ENCODE measurements around the gene CAPNS1. TPM values are rescaled to one million over a fixed set of nuclear protein-coding genes. Genes with fewer than 3 reads are reported as not detected.

The CAPNS1 gene
- total and polyA plus RNA-seq, 2 of the 13 experiments (the other 11 are each of a cell fraction or from before 2014, with no cell fraction given): 322 to 526 TPM

GRCh38 chr19:36120092-36120983 is 19.5 kb upstream of the CAPNS1 start (continued):
- TF ChIP-seq ZFP37 (CRISPR knock-in tag; IDR thresholded peaks at IDR 0.05; ENCODE audit: borderline replicate concordance) (peak; percentile 58; the same call in 1 of the 2 replicates), SKIL (CRISPR knock-in tag; IDR thresholded peaks at IDR 0.05; ENCODE audit: borderline replicate concordance) (peak; percentile 67; the same call in 1 of the 2 replicates), SAFB2 (CRISPR knock-in tag; IDR thresholded peaks at IDR 0.05; ENCODE audit: borderline replicate concordance, low read depth) (0 out of 2 replicates have a peak, but pooled peaks have one; percentile 15), ZNF788 (CRISPR knock-in tag; IDR thresholded peaks at IDR 0.05; ENCODE audit: borderline replicate concordance) (peak; percentile 93; the same call in 1 of the 2 replicates), POLR2A (IDR thresholded peaks at IDR 0.05; ENCODE audit: insufficient read depth in 1 of 2, low read depth in 2 of 2, low read length in 2 of 2) (peak in 1 of 2 experiments; percentile 78; a peak in 2 of 4 replicates), HDAC1 (CRISPR knock-in tag; IDR thresholded peaks at IDR 0.05) (peak; percentile 97), SMAD1 (CRISPR knock-in tag; IDR thresholded peaks at IDR 0.05; ENCODE audit: borderline replicate concordance, low read depth) (peak; percentile 95; the same call in 1 of the 2 replicates), HNRNPH1 (optimal IDR thresholded peaks at IDR 0.05; ENCODE audit: low read depth, low read length) (peak; percentile 23), HNRNPLL (IDR thresholded peaks at IDR 0.05; ENCODE audit: low read depth, low read length, poor library complexity, severe bottlenecking) (peak; percentile 48), ZNF446 (CRISPR knock-in tag; IDR thresholded peaks at IDR 0.05) (no peak), JUN (CRISPR knock-in tag; IDR thresholded peaks at IDR 0.05) (peak; percentile 63; the same call in 1 of the 2 replicates), ELF3 (CRISPR knock-in tag; IDR thresholded peaks at IDR 0.05) (peak; percentile 77), YEATS4 (CRISPR knock-in tag; IDR thresholded peaks at IDR 0.05; ENCODE audit: borderline replicate concordance) (peak; percentile 90), NFATC3 (CRISPR knock-in tag; IDR thresholded peaks at IDR 0.05) (peak; percentile 59; the same call in 1 of the 2 replicates), ZNF383 (CRISPR knock-in tag; IDR thresholded peaks at IDR 0.05; ENCODE audit: borderline replicate concordance) (0 out of 2 replicates have a peak, but pooled peaks have one; percentile 45), ZSCAN20 (CRISPR knock-in tag; IDR thresholded peaks at IDR 0.05; ENCODE audit: borderline replicate concordance) (no peak)
- TF ChIP-seq, protein P1, sequence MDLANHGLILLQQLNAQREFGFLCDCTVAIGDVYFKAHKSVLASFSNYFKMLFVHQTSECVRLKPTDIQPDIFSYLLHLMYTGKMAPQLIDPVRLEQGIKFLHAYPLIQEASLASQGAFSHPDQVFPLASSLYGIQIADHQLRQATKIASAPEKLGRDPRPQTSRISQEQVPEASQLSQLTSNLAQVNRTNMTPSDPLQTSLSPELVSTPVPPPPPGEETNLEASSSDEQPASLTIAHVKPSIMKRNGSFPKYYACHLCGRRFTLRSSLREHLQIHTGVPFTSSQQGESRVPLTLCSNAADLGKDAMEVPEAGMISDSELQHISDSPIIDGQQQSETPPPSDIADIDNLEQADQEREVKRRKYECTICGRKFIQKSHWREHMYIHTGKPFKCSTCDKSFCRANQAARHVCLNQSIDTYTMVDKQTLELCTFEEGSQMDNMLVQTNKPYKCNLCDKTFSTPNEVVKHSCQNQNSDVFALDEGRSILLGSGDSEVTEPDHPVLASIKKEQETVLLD (CRISPR knock-in tag; IDR thresholded peaks at IDR 0.05; ENCODE audit: low read depth): 0 out of 2 replicates have a peak, but pooled peaks have one; percentile 13
- TF ChIP-seq, protein P2, sequence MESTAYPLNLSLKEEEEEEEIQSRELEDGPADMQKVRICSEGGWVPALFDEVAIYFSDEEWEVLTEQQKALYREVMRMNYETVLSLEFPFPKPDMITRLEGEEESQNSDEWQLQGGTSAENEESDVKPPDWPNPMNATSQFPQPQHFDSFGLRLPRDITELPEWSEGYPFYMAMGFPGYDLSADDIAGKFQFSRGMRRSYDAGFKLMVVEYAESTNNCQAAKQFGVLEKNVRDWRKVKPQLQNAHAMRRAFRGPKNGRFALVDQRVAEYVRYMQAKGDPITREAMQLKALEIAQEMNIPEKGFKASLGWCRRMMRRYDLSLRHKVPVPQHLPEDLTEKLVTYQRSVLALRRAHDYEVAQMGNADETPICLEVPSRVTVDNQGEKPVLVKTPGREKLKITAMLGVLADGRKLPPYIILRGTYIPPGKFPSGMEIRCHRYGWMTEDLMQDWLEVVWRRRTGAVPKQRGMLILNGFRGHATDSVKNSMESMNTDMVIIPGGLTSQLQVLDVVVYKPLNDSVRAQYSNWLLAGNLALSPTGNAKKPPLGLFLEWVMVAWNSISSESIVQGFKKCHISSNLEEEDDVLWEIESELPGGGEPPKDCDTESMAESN (CRISPR knock-in tag; conservative IDR thresholded peaks at IDR 0.05): peak; percentile 91
- TF ChIP-seq, protein P3, sequence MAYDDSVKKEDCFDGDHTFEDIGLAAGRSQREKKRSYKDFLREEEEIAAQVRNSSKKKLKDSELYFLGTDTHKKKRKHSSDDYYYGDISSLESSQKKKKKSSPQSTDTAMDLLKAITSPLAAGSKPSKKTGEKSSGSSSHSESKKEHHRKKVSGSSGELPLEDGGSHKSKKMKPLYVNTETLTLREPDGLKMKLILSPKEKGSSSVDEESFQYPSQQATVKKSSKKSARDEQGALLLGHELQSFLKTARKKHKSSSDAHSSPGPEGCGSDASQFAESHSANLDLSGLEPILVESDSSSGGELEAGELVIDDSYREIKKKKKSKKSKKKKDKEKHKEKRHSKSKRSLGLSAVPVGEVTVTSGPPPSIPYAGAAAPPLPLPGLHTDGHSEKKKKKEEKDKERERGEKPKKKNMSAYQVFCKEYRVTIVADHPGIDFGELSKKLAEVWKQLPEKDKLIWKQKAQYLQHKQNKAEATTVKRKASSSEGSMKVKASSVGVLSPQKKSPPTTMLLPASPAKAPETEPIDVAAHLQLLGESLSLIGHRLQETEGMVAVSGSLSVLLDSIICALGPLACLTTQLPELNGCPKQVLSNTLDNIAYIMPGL (CRISPR knock-in tag; IDR thresholded peaks at IDR 0.05; ENCODE audit: borderline replicate concordance in 1 of 2, low read depth in 1 of 2): peak; percentile 46 to 89; a peak in 3 of 4 replicates

Data from HepG2 (cell line).